ENCODE measurements around the gene DICER1.

The DICER1 gene

DNA sequence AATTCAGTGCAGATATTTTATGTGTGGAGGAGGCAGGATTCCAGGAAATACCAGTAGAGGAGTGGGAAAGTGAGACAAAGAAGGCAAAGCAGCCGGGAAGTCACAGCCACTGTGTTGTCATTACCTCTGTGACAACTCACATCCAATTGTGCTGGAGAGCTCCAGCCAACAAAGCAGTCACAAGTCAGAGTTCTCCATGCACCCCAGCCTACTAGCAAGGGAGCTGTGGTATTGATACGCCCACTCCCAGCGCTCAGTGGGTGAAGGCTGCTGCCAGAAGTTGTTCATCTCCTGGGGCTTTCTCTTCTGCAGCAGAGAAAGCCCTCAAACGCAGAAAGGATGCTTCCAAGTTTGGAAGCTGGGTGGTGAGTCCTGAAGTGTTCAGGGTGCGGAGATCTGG is 93.9 kb downstream of the DICER1 start:
- no peak for DNase-seq (ENCODE audit: extremely low read depth in 1 of 2, low read depth in 1 of 2)

DNA sequence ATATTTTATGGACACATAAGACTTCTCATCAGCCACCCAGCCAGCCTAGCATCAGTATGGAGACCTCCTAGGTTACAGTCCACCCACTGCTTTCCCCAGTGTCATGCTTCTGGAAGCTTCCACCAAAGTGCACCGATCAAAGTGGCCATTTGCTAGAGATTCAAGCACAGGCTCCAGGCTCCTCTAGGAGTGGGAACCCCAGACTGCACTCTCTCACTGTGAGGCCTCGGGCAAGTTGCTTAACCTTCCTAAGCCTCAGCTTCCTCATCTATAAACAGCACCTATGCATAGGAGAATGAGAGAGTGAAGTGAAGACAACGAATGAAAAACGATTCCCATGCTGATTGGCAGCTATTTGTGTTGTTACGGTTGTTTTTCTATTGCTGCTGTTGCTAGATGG is 94.4 kb downstream of the DICER1 start:
- no peak for DNase-seq (ENCODE audit: extremely low read depth in 1 of 2, low read depth in 1 of 2)

DNA sequence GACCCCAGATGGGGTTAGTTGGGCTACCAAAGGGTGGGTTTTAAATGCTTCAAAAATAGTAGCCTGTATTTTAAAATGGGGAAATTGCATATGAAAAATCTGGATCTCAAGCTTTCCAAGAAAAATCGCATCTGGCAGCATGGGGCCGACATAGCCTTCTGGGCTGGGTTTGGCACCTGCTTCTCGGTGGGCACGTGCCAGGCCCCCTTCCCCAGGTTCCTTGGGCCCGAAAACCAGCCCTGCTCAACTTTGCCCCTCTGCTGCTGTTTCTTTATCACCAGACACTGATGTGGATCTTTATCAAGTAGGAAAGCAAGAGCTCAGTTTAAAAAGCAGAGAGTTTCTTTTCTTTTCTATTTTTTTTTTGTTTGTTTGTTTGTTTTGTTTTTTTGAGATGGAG is 95.1 kb downstream of the DICER1 start:
- no peak for DNase-seq (ENCODE audit: extremely low read depth in 1 of 2, low read depth in 1 of 2)

DNA sequence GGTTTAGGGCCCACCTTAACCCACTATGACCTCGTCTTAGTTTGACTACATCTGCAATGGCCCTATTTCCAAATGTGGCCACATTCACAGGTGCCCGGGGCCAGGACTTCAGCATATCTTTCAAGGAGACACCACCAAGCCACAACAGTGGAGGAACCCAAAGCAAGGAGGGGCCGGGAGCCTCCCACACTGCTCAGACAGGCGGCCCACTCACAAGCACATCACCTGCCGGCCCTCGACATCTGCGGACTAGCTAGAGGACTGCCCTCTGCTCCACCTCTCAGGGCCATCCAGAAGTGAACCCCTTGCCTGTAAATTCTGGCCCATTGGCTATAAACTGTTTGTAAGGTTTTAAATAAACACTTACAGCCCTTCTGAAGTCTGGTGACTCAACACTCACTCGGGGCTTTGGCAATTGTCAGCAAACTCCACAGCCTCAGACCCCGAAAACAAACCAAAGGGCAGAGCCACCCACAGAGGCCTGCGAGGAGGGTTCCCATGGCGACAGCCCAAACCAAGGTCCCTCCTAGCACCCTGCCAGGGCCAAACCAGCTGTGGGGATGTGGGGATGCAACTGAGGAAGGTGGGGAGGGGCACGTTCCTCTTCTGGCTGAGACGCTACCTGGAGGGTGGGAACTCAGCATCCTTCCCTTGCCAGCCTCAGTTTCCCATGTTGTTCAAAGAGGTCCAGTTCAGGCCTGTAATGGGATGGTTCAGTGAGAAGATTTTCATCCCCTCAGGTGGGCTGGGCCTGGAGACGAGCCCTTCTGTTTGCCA is 95.8 kb downstream of the DICER1 start:
- DNase-seq (ENCODE audit: extremely low read depth in 1 of 2, low read depth in 1 of 2), result no peak

DNA sequence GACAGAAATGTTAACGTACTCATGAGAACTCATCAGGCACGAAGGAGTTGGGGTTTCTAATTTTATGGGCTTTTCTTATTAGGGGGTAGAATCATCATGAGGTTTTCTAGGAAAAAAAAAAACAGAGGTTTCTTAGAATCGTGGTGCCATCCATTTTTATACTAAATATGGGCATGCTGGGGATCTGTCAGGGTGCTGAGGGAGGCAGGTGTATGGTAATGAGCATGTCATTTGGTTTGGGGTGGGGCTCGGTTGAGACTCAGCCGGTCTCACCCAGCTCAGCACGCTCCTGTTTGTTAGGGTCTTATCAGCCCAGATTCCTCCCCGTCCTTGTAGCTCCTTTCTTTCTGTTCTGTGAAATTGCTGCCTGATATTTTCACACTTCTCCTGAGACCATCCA is 98.2 kb downstream of the DICER1 start:
- no peak for DNase-seq (ENCODE audit: extremely low read depth in 1 of 2, low read depth in 1 of 2)

DNA sequence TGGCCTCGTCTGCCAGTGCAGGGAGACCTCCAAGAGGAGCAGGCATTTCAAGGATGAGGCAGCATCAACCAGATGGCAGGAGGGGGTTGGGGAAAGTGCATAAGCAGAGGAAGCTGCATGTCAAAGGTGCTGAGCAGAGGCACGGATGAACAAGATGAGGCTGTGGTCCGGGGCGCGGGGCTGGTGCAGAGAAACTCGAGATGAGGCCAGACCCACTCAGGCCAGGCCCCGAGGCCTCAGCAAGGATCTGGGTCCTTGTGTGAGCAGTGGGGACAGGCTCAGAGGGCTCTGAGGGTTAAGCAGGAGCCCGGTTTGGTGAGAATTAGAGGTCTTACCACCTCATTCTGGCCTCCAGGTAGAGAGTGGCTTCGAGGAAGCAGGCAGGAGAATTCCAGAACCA is 98.8 kb downstream of the DICER1 start:
- no peak for DNase-seq (ENCODE audit: extremely low read depth in 1 of 2, low read depth in 1 of 2)

DNA sequence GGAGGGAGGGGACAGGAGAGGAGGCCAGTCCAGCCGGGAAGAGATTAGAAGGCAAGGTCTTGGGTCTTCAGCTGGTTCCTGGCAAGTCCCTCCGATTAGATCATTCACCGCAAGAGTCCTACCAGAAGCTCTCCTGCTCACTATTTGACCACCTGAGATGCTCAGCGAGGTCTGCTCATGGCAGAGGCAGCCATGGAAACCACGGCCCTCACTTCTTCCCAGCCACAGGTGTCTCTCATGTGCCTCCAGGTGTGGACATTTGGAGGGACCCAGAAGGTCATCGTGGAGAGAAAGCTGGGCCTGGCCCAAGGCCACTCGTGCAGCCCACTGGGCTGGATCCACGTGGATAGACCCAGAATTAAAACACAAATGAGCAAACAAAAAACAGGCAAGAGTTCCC is 99.5 kb downstream of the DICER1 start:
- DNase-seq (ENCODE audit: extremely low read depth in 1 of 2, low read depth in 1 of 2), result no peak

DNA sequence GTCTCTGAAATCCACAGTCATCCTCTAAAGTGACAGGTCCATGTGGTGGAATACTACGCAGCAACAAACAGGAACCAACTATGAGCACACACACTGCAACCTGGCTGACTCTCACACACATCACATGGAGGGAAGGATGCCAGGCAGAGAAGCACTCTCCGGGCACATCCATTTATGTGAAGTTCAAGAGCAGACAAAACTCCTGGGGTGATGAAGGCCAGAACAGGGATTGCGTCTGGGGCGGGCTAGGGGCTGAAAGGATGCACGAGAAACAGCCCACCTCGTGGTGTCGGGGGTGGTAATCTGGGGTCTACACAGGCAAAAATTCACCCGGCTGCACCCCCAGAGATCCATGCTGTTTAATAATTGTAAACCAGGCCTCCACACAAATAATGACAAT is 100.2 kb downstream of the DICER1 start:
- no peak for DNase-seq (ENCODE audit: extremely low read depth in 1 of 2, low read depth in 1 of 2)

DNA sequence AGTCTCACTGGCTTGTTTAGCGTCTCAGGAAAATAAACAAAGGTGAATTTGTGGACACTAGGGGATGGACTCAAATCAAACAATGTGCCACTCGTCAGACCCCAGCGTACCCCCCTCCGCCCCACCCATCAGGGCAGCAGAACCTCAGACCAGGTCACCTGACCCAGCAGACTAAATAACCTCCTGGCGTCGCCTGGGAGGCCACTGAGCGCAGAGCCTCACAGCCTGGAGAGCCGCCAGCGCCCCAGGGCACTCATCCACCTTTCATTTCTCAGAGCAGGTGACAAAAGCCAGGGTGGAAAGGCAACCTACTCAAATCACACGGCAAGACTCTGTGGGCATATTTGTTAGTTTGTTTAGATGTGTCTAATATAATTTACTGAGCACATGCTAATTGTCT is 100.9 kb downstream of the DICER1 start:
- no peak for DNase-seq (ENCODE audit: extremely low read depth in 1 of 2, low read depth in 1 of 2)

DNA sequence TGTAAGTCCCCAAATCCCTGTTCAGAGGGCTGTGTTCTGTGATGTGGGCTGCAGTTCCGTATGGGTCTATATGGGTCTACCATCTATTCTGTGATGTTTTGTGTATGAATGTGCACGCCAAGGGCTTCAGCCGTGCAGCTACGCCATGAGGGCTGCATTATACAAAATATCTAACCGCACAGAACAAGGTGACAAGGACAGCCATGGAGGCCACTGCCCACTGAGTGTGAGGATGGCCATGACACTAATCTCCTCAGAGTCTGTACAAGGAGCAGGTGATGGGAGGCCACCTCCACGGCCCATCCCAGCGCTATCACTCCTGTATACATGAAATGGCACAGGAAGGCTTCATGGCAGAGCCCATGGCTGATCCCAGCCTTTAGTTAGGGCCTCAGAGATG is 102.0 kb downstream of the DICER1 start:
- no peak for DNase-seq (ENCODE audit: extremely low read depth in 1 of 2, low read depth in 1 of 2)

DNA sequence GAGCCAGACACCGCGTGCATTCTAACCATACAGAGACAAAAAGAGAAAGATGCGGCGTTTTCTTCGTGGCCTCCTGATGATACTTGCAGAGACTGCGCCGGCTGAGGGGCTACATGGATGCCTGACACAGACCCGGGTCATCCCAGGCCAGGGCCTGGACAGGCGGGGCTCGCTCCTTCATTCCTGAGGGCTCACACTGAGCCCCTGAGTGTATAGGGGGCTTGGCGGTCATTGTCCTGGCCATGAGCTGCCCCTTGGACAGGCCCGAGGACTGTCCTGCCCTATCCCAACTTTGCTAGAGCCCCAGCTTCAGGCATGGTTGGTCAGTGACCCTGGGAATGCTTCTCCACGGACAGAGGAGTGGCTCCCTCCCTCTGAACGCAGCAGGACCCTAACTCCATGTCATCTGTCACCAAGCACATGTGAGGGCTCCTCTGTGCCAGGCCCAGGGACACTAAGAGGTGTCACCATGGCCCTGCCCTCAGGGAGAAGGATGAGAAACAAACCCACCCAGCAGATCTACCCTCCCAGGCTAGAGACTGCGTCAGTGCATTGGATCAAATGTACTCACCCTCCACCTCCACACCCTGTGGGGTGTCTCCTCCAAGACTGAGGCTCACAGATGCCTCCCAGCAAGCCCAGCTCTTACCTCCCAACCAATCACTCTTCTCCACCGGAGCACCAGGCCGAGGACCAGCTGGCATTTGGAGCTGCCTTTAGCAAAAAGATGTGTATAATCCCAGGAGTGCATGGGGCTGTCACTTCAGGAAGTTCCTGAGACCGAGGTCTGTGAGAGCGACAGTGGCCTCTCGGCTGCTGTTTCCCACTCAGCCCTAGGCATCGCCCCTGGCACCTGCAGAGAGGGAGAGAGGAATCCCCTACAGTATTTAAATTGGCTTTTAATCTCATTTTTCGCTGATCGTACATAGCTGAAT is 102.7 kb downstream of the DICER1 start:
- DNase-seq (ENCODE audit: extremely low read depth in 1 of 2, low read depth in 1 of 2), result no peak

DNA sequence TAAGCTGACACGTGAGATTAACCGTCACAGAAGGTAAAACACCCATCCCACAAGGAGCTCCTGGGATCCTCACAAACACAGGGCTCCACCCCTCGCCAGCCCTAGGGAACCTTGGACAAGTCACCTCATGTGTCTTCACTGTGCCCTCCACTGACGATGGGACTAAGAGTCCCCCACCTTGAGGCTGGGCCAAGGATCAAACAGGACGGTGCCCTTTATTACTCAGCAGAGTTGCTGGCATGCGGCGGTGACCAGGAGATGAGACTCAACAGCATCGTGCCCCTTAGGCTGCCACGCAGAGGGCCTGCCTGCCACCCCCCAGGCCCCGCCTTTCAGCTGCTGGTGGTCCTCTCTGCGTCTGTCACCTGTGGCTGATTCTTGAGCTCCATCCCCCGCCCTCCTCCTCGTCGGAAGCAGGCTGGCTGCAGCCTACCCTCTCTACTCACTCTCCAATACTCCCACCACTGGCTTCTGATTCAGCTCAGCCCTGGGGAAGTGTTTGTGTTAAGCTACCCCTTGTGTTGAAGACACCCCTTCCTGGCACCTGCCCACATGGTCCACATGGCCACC is 105.2 kb downstream of the DICER1 start:
- DNase-seq (ENCODE audit: extremely low read depth in 1 of 2, low read depth in 1 of 2), result no peak

DNA sequence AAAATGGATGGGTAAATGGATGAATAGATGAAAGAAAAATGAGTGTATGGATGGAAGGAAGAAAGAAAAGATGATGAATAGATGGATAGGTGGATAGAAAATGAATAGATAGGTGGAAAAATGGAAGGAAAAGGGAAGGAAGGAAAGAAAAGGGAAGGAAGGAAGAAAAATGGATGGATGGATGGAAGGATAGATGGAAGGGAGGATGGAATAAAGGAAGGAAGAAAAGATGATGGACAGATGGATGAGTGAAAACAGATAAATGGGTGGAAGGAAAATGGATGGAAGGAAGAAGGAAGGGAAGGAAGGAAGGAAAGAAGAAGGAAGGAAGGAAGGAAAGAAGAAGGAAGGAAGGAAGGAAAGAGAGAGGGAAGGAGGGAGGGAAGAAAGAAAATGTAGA is 107.4 kb downstream of the DICER1 start:
- no peak for DNase-seq (ENCODE audit: extremely low read depth in 1 of 2, low read depth in 1 of 2)

DNA sequence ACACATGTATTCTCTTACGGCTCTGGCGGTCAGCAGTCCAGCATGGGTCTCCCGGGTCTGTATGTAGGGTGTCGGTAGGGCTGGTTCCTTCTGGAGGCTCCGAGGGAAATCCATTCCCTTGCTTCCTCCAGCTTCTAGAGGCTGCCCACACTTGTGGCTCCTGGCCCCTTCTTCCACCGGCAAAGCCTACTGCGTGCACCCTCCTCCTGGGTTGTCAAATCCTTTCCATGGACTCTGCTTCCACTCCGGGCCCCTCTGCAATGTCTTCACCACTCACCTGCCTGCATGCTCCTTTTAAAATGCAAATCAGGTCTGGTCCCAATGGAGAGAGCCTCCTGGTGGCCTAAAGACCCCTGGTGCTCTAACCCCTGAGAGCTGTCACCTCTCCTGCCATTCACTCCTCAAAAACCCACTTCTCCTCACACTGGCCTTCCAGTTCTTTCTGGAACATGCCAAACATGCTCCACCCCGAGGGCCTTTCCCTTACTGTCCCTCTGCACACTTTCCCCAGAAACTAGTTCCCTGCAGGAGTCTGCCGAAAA is 108.5 kb downstream of the DICER1 start:
- DNase-seq (ENCODE audit: extremely low read depth in 1 of 2, low read depth in 1 of 2), result no peak

DNA sequence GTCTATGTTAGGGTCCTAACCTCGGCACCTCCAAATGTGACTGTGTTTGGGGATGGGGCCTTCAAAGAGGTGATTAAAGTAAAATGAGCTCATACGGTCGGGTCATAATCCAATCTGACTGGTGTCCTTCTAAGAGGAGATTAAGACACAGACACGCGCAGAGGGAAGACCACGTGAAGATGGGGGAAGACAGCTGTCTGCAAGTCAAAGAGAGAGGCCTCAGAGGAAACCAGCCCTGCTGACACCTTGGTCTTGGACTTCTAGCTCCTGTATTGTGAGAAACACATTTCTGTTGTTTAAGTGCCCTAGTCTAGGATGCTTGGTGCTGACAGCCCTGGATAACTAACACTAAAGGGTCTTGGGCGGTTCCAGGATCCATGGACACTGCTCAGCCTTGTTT is 109.6 kb downstream of the DICER1 start:
- no peak for DNase-seq (ENCODE audit: extremely low read depth in 1 of 2, low read depth in 1 of 2)

DNA sequence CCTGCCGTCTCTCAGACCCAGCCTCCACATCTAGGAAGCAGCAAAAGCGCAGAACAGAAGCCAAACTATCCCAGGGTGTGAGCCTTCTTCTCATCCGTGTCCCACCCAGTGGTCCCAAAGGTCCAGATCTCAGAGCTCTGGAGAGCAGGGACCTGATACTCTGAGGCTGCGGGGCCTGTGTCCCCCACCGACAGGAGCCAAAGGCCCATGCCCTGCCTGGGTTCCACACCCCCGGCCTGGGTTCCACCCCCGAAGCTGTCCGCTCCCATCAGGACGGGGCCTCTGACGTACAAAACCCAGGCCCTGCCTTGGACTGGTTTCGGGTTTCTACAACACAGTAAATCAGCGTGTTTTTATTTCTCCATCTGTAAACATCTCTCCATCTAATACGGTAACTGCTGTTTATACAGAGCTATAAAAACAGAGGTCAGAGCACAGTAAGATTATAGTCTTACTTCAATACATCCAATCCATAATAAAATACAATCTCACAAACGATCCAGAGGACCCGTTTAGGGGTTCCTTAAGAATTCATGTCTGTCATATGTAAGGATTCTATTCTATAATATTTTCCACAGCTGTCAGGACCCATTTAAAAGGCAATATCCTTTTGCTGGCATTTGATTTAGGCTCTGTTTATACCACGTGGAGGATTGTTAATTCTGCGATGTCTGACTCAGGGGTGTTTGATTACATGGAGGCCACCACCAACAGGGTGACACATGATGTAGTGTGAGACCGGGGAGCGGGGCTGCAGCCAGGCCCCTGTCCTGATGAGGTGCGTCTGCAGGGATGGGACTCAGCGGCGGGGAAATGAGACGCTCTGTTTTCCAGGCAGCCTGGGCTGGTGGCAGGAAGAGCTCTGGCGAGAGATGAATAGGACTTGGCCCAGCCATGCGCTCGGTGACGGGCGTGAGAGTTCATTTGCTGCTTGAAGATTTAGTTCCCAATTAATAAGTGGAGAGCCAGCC is 110.3 kb downstream of the DICER1 start:
- no peak for DNase-seq (ENCODE audit: extremely low read depth in 1 of 2, low read depth in 1 of 2)

DNA sequence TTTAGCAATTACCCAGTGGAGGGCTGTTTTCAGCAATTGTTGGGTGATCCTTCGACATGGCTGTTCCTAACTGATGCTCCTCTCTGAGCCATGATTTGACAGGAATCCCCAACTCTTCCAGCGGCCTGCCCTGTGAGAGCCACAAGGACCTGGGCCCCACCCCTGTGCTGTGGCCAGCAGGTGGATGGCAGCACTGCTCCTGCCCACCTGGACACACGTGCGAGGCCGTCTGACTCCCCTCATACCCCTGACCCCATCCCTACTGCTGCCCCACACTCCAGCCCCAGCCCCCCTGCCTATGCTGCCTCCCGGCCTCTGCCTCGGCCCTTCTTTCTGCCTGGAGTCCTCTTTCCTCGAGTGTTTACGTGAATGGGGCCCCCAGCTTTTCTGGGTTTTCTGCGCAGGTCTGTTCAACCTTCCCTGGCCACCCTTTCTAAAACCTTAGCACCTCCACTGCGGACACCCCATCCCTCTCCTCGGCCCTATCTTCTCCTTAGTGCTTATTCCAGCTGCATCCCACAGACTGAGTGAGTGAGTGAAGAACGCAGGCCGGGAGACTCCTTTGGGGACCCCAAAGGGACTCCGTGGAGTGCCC is 111.4 kb downstream of the DICER1 start:
- DNase-seq (ENCODE audit: extremely low read depth in 1 of 2, low read depth in 1 of 2), result no peak

DNA sequence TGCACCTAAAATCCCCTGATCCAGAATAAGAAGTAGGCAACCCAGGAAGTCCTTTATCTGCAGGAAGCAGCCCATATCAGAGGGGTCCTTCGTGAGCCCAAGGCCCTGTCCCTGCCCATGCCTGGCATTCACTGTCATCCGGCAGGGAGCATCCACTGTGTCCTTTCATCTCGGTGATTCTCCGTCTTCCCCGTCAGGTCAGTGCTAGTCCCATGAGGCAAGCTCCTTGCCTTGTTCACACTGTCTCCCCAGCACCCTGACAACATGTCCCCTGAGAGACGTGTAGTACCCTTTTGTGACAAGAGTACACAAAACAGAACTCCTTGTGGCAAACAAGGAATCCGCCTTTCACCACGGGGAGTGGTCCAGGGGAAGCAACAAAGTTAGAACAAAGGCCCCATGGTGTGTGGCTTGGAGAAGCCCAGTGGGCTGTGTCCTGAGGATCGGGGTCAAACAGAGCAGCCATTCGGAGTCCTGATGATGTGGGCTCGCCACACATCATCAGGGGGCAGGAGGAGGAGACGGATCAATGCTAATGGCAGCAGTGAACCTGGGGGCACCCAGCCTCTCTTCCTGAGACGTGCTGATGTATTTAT is 112.1 kb downstream of the DICER1 start:
- DNase-seq (ENCODE audit: extremely low read depth in 1 of 2, low read depth in 1 of 2), result no peak

DNA sequence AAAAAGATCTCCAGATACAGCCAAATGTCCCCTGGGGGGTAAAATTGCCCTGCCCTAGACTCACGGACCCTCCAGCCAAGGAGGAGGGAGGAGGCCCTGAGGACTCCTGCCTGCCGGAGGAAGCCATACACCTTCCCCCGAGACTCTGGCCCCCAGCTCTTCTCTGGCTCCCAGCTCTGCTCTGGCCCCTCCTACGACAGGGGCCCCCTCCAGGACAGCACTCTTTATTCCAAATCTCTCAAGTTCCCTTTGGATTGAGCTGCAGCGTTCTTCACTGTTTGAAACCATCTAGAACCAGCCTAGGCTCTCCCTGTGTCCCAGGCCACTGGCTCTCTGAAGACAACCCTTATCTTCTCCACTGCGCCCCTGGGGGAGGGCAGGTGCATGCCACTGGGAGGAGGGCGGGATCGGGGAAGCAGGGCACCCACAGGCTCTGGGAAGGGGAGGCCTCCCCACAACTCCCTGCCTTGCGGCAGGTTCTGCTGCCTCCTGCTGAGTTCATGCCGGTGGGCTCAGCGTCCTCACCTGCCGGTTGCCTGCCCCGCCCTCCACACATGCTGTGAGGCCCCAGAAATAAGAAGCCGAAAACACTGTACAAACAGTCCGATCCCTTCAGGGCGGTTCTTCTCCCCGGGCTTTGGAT is 112.7 kb downstream of the DICER1 start:
- DNase-seq (ENCODE audit: extremely low read depth in 1 of 2, low read depth in 1 of 2), result no peak
